NCI-H128 (cell line): ENCODE data around the gene DDX50.
A peak's percentile ranks its signal among the peaks of the same experiment; 100 is the strongest.
"Not testable (repeated sequence)": the region's sequence is repeated elsewhere in the genome, so short reads cannot be mapped to it uniquely, and the experiment has no call there.

ENCODE experiments used
- DNase-seq: peaks from one replicate; lab custom pipeline; 2025; ENCODE audit not compliant: unreplicated experiment; lab: John Stamatoyannopoulos, UW

DDX50 gene

GRCh38 chr10:68979738-68980137 lies 78.6 kb downstream of the DDX50 start:
- DNase-seq: not testable (repeated sequence)

- DNase-seq: no peak
Observed at GRCh38 chr10:68981074-68981473, 80.0 kb downstream of the DDX50 start.

- no peak for DNase-seq
Observed at GRCh38 chr10:68982389-68982788, 81.3 kb downstream of the DDX50 start.

GRCh38 chr10:68987611-68988010 lies 86.5 kb downstream of the DDX50 start:
- no peak for DNase-seq

- DNase-seq: peak; percentile 82
Observed at GRCh38 chr10:68988530-68989316, 87.6 kb downstream of the DDX50 start, which contains the start of gene KIFBP. Gene KIFBP, plus strand, starts transcription at chr10:68988803. Its CDS starts 30 bp downstream, at chr10:68988833.

GRCh38 chr10:68989317-68989990 lies 88.3 kb downstream of the DDX50 start:
- DNase-seq: no peak

GRCh38 chr10:68992636-68993440 lies 91.7 kb downstream of the DDX50 start:
- no peak for DNase-seq
